ENCODE results near the gene ERICH2.

ERICH2 gene

GRCh38 chr2:170763232-170763631, 6.9 kb upstream of the ERICH2 start:
- DNase-seq = no peak

- DNase-seq = no peak
Observed at GRCh38 chr2:170764880-170765261, 5.3 kb upstream of the ERICH2 start.

- DNase-seq = no peak
Observed at GRCh38 chr2:170766693-170767092, 3.5 kb upstream of the ERICH2 start.

- peak; percentile 79 for DNase-seq
Observed at GRCh38 chr2:170770606-170771420, 635 bp downstream of the ERICH2 start.

GRCh38 chr2:170771421-170771937, 1.3 kb downstream of the ERICH2 start:
- no peak for DNase-seq

GRCh38 chr2:170772295-170772694, 2.1 kb downstream of the ERICH2 start:
- no peak for DNase-seq

- no peak for DNase-seq
Observed at GRCh38 chr2:170774074-170774473, 3.9 kb downstream of the ERICH2 start.

- DNase-seq = no peak
Observed at GRCh38 chr2:170778900-170779299, 8.7 kb downstream of the ERICH2 start.

- DNase-seq = no peak
Observed at GRCh38 chr2:170779304-170779703, 9.1 kb downstream of the ERICH2 start.

- DNase-seq = no peak
Observed at GRCh38 chr2:170782673-170783072, 12.5 kb downstream of the ERICH2 start.

- DNase-seq = no peak
Observed at GRCh38 chr2:170783549-170783948, 13.4 kb downstream of the ERICH2 start.

GRCh38 chr2:170798996-170799395, 28.8 kb downstream of the ERICH2 start:
- no peak for DNase-seq

GRCh38 chr2:170806548-170806947, 36.4 kb downstream of the ERICH2 start:
- DNase-seq = no peak

- DNase-seq = peak; percentile 77
Observed at GRCh38 chr2:170812710-170813600, 42.8 kb downstream of the ERICH2 start.

GRCh38 chr2:170813611-170814532, 43.7 kb downstream of the ERICH2 start:
- DNase-seq = peak; percentile 60

- peak; percentile 62 for DNase-seq
Observed at GRCh38 chr2:170814533-170815230, 44.5 kb downstream of the ERICH2 start.

- no peak for DNase-seq
Observed at GRCh38 chr2:170815311-170815710, 45.1 kb downstream of the ERICH2 start.

- peak; percentile 86 for DNase-seq
Observed at GRCh38 chr2:170815746-170816503, 45.7 kb downstream of the ERICH2 start.

GRCh38 chr2:170816504-170817092, 46.4 kb downstream of the ERICH2 start, which contains the start of gene GAD1:
Gene GAD1 (plus strand): TSS chr2:170816887. CDS start chr2:170818592, 1,705 bp downstream.
- DNase-seq = peak; percentile 82

Data from NCI-H1092 treated with DMSO at 0.1 percent for 48 hours (cell line).